Midbrain (tissue), 1 donor: ENCODE data around the gene MEI4.

Source experiments
- DNase-seq: peaks from one replicate; lab custom pipeline; 2025; lab: John Stamatoyannopoulos, UW

Gene MEI4

DNA sequence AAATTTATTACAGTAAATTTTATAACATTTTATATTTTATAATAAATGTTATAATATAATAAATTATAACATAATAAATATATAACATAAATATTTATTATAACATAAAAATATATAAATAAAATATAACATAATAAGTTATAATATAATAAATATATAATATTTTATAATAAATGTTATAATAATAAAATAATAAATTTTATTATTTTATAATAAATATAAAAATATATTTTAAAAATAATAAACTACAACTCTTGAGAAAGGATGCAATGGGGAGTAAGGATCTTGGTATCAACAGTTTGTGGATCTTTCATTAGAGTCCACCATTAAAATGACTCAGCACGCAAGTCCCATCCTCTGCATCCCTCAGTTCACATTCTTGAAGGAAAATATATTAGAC lies 312.6 kb downstream of the MEI4 start:
- DNase-seq = no peak

DNA sequence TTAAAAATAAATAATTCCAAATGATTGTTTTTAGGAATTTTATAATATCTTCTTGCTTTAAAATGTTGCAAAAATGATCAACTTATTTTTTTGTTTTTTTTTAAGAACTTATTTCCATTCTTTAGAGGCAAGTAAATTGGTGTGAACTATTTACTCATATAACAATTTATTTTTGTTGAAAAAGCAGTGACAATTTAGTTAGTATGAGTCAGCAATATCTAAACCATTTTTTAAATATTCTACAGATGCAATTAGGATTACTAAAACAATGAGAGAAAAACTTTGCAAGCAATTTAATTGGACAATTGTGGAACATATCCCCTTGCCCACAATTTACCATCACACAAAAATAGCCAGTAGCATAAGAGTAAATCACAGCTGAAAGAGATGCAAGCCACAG lies 319.5 kb downstream of the MEI4 start:
- no peak for DNase-seq
